Measurements from ENCODE around the gene GREM2.
A peak's percentile ranks its signal among the peaks of the same experiment; 100 is the strongest.

Gene GREM2

DNA sequence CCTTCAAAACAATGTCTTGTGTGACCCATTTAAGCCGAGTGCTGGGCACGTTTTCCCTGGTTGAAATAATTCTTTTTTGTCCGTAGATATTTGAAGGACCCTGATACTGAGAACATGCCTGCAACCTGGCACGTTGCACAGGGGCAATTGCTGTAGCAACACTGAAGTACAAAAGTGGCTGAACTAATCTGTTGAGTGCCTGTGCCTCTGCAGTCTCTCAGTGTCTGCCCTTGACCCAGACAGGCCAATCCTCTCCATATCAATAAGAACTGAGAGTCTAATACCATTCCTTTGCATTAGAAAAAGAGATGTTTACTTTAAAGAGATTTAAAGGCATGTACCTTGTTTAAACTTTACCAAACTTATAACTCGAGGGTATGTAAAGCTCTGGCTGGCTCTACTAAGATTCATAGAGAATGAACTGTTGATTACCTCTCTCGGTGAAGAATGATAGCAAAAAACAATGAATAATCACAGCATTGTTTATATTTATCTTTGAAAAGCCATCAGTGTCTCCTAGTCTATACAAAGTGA lies 2.4 kb downstream of the GREM2 start:
- no peak for DNase-seq

DNA sequence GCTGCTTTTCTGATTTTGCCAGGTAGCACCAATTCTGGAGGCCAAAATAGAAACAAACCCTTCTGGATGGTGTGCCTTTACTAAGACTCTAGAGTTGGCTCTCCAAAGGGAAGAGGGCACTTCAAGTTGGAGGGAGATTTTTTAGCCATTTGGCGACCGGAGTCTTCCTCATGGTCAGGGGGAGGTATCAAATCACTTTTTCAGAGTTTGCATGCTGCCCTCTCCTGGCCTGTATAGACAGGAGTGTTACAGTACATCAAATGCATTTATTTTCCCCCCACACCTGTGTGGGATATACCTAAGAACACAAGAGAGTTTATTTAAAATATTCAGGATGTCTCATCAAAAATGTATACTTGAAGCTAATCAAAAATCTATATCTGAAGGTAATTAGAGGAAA lies 3.2 kb downstream of the GREM2 start:
- no peak for DNase-seq

DNA sequence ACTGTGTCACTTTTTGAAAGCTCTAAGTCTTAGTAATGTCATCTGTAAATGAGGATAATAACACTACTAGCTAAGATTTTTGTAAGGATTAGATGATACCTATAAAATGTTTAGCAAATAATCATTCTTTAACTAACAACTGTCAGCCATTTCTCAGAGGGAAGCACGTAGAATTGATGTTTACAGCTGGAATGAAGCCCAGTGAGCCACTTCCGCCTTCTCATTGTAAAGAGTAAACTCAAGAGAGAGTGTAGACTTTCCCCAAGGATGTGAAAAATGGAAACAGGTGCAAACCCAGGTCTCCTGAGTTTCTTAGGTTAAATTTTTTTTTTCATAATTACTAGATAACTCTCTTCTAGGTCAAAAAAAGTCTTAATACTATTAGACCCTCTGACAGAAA lies 4.9 kb downstream of the GREM2 start:
- DNase-seq = no peak

- no peak for DNase-seq
Observed at GRCh38 chr1:240602189-240602588, 9.8 kb downstream of the GREM2 start.

- no peak for DNase-seq
Observed at GRCh38 chr1:240599830-240600229, 12.1 kb downstream of the GREM2 start.

- no peak for DNase-seq
Observed at GRCh38 chr1:240599299-240599698, 12.7 kb downstream of the GREM2 start.

GRCh38 chr1:240598216-240599001 lies 13.5 kb downstream of the GREM2 start:
- no peak for DNase-seq

DNA sequence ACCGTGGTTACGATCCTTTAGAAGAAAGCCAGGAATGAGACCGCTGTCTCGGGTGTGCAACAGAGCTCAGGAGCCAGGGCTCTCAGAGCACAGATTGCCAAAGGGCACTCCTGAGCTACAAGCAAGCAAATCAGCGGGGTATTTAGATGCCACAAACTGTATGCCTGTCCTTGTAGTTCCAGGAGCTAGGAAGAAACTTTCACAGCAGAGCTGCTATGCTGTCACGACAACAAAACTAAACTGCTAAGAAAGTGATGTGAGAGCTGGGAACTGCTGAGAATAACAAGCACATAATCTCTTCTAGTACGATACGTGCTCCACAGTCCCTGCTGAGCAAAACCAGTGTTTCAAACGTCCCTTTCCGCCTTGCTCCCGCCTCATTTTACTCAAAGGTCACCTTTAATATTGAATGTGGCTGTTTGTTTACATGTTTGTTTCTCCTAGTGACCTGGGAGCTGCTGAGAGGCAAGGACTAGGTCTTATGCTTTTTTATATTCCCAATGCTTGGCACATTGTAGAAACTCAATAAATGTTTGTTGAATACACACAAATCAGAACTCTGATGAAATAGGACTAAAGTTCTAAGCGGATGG lies 14.7 kb downstream of the GREM2 start:
- no peak for DNase-seq

- DNase-seq = no peak
Observed at GRCh38 chr1:240595476-240595875, 16.5 kb downstream of the GREM2 start.

- no peak for DNase-seq
Observed at GRCh38 chr1:240591564-240591963, 20.4 kb downstream of the GREM2 start.

GRCh38 chr1:240591078-240591477 lies 20.9 kb downstream of the GREM2 start:
- no peak for DNase-seq

DNA sequence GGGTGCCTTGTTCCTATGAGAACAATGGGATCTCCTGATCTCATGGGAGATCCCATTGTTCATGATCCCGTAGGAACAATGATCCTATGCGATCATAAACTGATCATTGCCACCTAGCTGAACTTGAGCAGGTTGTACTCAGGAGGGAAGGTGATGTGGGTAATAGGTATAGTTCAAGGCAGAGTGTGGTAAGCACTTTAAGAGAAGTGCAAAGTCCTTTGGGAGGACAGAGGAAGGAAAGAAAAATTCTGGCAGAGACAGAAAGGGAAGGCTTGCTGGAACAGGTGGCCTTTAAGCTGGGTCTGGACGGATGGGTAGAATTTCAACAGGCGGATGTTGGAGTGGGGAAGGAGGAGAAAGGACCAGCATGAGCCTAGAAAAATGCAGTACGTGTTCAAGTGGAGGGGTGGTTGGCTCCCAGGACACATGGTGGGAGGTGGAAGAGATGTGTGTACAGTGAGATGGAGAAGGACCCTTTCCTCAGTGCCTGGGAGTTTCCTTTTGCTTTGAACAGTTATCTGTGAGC lies 22.3 kb downstream of the GREM2 start:
- no peak for DNase-seq

GRCh38 chr1:240586006-240586405 lies 25.9 kb downstream of the GREM2 start:
- no peak for DNase-seq

DNA sequence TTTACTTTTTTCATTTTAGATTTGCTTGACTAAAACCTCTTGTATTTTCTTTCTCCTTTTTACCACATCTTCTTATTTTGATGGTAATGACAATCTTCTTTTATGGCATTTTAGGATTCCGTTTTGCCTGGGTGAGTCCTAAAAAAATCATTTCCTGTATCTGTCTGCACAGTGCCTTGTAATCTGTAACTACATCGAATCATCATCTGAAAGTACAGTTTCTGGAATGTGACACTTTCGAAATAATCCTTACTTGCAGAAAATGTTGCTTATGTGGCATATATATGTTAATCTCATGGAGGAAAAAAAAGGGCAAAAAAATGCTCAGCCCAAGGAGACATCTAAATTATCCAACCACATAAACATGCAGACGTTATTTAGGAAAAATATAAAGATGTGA lies 29.0 kb downstream of the GREM2 start:
- DNase-seq = no peak

GRCh38 chr1:240579511-240579910 lies 32.4 kb downstream of the GREM2 start:
- DNase-seq = no peak

GRCh38 chr1:240577095-240577494 lies 34.9 kb downstream of the GREM2 start:
- DNase-seq = no peak

GRCh38 chr1:240575981-240576662 lies 35.8 kb downstream of the GREM2 start:
- peak; percentile 4 for DNase-seq

DNA sequence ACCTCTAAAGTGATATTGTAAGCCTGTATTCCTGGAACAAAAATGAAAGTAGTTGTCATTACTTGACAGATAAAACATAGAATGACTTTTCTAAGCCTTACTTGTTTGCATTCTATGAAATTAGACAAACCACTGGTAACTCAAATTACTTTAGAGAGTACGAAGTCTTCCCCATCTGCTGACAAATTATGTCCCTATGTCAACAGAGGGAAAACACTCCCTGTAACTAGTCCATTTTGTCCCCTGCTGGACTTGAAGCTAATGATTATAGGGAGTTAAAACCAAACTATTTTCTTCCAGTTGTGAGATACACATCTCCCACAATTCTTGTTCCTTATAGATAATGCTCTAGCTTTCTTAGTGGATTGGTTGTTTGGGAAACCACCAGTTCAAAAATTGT lies 39.6 kb downstream of the GREM2 start:
- no peak for DNase-seq

DNA sequence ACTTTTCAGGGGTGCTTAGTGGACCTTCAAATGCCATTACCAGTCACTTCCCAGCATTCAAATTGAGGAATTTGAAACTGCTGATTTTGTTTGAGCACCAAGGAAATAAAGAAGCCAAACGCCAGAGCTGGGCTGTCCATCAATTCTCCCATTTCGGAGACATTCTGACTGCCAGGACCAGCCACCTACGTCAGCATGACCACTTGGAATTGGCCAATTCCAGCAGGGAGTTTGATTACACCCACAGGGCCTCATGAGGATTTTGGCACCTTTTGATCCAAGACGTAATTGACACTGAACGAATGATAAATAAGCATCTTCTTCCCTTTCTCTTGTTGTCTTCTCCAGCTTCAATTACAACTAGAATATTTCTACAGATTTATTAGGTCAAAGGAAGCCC lies 40.2 kb downstream of the GREM2 start:
- no peak for DNase-seq

DNA sequence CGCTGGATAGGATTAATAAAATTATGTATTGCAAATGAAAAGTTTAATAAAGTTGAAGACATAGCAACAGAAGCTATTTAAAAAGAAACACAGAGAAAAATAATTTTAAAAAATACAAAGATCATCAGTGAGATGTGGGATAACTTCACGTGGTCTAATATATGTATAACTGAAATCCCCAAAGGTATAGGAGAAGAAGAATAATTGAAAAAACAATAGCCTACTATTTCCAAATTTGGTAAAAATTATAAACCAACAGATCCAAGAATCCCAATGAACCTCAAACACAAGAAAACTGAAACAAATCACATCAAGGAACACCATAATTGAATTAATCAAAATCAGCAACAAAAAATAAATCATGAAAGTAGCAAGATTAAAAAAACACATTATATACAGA lies 44.9 kb downstream of the GREM2 start:
- no peak for DNase-seq

GRCh38 chr1:240562779-240563178 lies 49.2 kb downstream of the GREM2 start:
- no peak for DNase-seq

GRCh38 chr1:240562111-240562590 lies 49.8 kb downstream of the GREM2 start:
- DNase-seq = no peak

- no peak for DNase-seq
Observed at GRCh38 chr1:240559781-240560180, 52.2 kb downstream of the GREM2 start.

- no peak for DNase-seq
Observed at GRCh38 chr1:240555524-240555923, 56.4 kb downstream of the GREM2 start.

All from activated CD4-positive, alpha-beta T cell treated with anti-CD3 and anti-CD28 coated beads for 48 hours (primary cell).